ENCODE results near the gene HDHD5.

Gene HDHD5

DNA sequence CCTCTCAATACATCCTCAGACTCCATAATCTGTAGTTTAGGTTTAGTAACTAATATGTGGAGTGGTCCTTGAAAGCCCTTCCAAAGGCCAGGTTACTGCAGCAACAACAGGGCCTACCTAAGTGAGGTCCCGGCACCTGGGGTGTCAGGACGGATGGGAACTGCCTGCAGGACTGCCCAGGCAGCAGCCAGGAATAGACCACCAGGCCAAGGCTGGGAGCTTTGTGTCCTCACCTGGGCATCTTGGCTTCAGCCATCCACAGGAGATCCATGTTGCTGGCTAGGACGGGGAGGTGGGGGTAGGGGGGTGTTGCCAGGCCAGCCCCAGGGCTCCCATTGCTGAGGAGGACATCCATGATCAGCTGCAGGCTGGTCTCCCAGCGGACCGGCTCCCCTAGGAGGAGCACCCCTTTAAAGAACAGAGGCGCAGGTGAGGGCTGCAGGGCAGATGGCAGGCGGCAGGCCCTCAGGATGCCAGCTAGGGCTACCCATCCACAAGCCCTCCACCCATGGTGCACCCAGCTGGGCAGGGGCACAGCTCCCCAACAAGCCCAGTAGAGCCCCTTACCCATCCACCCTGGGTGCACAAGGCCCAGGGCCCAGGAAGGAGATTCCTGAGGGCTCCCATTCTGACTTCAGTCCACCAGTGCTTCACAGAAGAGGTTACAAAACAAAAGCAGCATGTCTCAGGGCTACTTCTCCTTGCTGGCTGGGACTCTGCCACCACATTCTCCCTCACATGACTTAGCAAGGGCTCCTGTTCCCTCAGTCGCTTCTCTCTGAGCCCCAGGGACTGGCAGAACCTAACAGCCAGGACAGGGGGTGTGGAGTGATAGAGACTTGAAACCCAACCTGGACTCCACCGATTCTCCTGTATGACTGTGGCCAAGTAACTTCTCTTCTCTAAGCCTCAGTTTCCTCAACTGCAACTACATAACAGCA is 18.0 kb downstream of the HDHD5 start:
- in situ Hi-C loops (cut with HindIII; ENCODE audit: low pct_ligation_motif_present, low sequenced_read_pairs), result no loop called here
- H3K36me3 ChIP-seq (replicated peaks), result peaks cover 2% of the 10 kb centered on the region
- H3K27ac ChIP-seq, result no peak overlapping the region
- no peaks in the 10 kb centered on the region for H3K27me3 ChIP-seq (replicated peaks)
- no peak overlapping the region for H3K4me3 ChIP-seq (ENCODE audit: low read depth, low read length)
- no peak for DNase-seq
- TF ChIP-seq, protein P1, sequence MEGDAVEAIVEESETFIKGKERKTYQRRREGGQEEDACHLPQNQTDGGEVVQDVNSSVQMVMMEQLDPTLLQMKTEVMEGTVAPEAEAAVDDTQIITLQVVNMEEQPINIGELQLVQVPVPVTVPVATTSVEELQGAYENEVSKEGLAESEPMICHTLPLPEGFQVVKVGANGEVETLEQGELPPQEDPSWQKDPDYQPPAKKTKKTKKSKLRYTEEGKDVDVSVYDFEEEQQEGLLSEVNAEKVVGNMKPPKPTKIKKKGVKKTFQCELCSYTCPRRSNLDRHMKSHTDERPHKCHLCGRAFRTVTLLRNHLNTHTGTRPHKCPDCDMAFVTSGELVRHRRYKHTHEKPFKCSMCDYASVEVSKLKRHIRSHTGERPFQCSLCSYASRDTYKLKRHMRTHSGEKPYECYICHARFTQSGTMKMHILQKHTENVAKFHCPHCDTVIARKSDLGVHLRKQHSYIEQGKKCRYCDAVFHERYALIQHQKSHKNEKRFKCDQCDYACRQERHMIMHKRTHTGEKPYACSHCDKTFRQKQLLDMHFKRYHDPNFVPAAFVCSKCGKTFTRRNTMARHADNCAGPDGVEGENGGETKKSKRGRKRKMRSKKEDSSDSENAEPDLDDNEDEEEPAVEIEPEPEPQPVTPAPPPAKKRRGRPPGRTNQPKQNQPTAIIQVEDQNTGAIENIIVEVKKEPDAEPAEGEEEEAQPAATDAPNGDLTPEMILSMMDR (IDR thresholded peaks at IDR 0.05; ENCODE audit: low read depth, low read length, missing control alignments), result no peak

GRCh38 chr22:17140022-17140421 is 19.1 kb downstream of the HDHD5 start:
- TF ChIP-seq, protein P1 (IDR thresholded peaks at IDR 0.05; ENCODE audit: low read depth, low read length, missing control alignments), result no peak
- Histone ChIP-seq H3K27me3 (replicated peaks) (no peaks in the 10 kb centered on the region), H3K27ac (no peak overlapping the region), H3K36me3 (replicated peaks) (peaks cover 2% of the 10 kb centered on the region), H3K4me3 (ENCODE audit: low read depth, low read length) (no peak overlapping the region)
- no peak for DNase-seq
- in situ Hi-C loops (cut with HindIII; ENCODE audit: low pct_ligation_motif_present, low sequenced_read_pairs), result no loop called here

- DNase-seq, result no peak
- Histone ChIP-seq H3K36me3 (replicated peaks) (peaks cover 2% of the 10 kb centered on the region), H3K27me3 (replicated peaks) (no peaks in the 10 kb centered on the region)
Measured at GRCh38 chr22:17138513-17138912, 20.6 kb downstream of the HDHD5 start.

DNA sequence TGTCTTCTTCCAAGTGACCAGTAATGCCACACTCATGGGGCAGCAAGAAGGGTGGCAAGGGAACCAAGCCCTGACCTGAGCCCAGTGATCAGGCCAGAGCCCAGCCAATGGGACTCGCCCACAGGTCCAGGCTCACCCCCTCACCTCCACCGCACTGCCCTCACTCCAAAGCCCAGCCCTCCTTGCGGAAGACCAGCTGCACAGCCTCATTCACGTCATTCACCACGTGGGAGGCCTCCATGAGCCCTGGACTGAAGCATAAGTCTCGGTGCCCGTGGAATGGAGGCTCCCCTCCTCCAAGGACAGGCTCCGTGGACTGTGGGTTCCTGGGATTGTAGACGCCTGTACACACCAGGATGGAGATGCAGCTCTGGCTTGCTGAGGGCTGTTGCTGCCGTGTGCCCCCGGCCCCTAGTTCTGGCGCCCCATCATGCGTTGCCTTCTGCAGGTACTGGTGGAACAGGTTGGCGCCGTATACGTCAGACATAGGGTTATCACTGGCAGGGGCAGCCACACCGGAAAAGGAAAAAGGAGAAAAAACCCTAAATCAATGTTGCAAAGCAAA is 21.1 kb downstream of the HDHD5 start:
- Histone ChIP-seq H3K27me3 (replicated peaks) (no peaks in the 10 kb centered on the region), H3K4me3 (ENCODE audit: low read depth, low read length) (no peak overlapping the region), H3K27ac (no peak overlapping the region), H3K36me3 (replicated peaks) (peaks cover 2% of the 10 kb centered on the region)
- TF ChIP-seq, protein P1 (IDR thresholded peaks at IDR 0.05; ENCODE audit: low read depth, low read length, missing control alignments), result no peak
- no peak for DNase-seq
- in situ Hi-C loops (cut with HindIII; ENCODE audit: low pct_ligation_motif_present, low sequenced_read_pairs), result no loop called here

More at GRCh38 chr22:17138513-17138912, 20.6 kb downstream of the HDHD5 start:
- TF ChIP-seq, protein P1 (IDR thresholded peaks at IDR 0.05; ENCODE audit: low read depth, low read length, missing control alignments), result no peak
- in situ Hi-C loops (cut with HindIII; ENCODE audit: low pct_ligation_motif_present, low sequenced_read_pairs), result no loop called here
- no peak overlapping the region for H3K27ac ChIP-seq
- H3K4me3 ChIP-seq (ENCODE audit: low read depth, low read length), result no peak overlapping the region

DNA sequence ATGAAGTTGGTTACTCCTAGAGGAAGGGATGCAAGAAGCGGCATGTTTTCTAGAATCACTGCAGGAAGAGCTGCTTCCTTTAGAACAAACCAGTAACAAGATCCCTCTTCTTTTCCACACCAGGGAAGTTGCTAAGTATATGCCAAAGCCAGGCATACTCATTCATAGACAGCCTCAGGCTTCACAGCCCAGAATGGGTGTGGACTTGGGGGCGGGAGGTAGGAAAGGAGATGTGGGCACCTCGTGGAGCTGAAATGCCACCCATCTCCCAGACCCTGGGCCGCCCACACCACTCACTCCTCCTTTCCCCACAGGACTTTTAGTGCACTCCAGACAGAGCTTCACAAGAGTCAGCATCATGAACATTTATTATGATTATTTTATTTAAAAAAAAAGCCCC is 21.9 kb downstream of the HDHD5 start:
- Histone ChIP-seq H3K27ac (no peak overlapping the region), H3K36me3 (replicated peaks) (peaks cover 2% of the 10 kb centered on the region), H3K4me3 (ENCODE audit: low read depth, low read length) (no peak overlapping the region), H3K27me3 (replicated peaks) (no peaks in the 10 kb centered on the region)
- no peak for DNase-seq
- TF ChIP-seq, protein P1 (IDR thresholded peaks at IDR 0.05; ENCODE audit: low read depth, low read length, missing control alignments), result no peak
- in situ Hi-C loops (cut with HindIII; ENCODE audit: low pct_ligation_motif_present, low sequenced_read_pairs), result no loop called here
